Upper lobe of right lung (tissue), 1 donor: Measurements from ENCODE around the gene LRP10. TPM values are rescaled to one million over a fixed set of nuclear protein-coding genes. Genes with fewer than 3 reads are reported as not detected.
"Not testable (repeated sequence)": the region's sequence is repeated elsewhere in the genome, so short reads cannot be mapped to it uniquely, and the experiment has no call there.

Source experiments
- ATAC-seq: fragments of 200-7000 bp; cut with Tn5 transposase; one replicate; pipeline ENCODE4 v1.9.1; 2020; ENCODE audit warnings: mild to moderate bottlenecking, moderate library complexity
- DNase-seq: peaks from one replicate; pipeline ENCODE4 v3.0.0-alpha.2; 2020
- H3K27ac ChIP-seq: fragments of 200-600 bp; one replicate; pipeline ENCODE4 v1.8.0; 2022
- H3K27me3 ChIP-seq: fragments of 200-600 bp; one replicate; pipeline ENCODE4 v1.8.0; 2022; ENCODE audit warnings: mild to moderate bottlenecking
- H3K36me3 ChIP-seq: fragments of 200-600 bp; one replicate; pipeline ENCODE4 v1.8.0; 2022
- H3K4me1 ChIP-seq: fragments of 200-600 bp; one replicate; pipeline ENCODE4 v1.8.0; 2022
- H3K4me3 ChIP-seq: fragments of 200-600 bp; one replicate; pipeline ENCODE4 v1.8.0; 2022; ENCODE audit warnings: mild to moderate bottlenecking
- H3K9me3 ChIP-seq: fragments of 200-600 bp; one replicate; pipeline ENCODE4 v1.8.0; 2022
- intact Hi-C: fragments of 100-400 bp; cut with DNase I; formaldehyde crosslinking; loops from one replicate; pipeline ENCODE4 v1.11.0; 2022
- total RNA-seq: library from RNA; stranded (reverse); fragmentation: NEBNext Ultra II Directional; extraction: Animal tissue kit (Norgen Biotek cat#: 25700); gene quantifications from one replicate; pipeline ENCODE4 v1.2.1, GENCODE V29; 2021
- TF ChIP-seq, protein P1 (sequence below): fragments of 200-600 bp; IDR thresholded peaks from one replicate; pipeline ENCODE4 v1.8.0; 2022; ENCODE audit warnings: antibody characterized with exemption
- donor health status: DM: no; HTN: yes; CAD: no; lungs with severe emphysema.

LRP10 gene
- total RNA-seq, 1 donor from 2014 or later: 142 TPM

GRCh38 chr14:22852599-22852939 lies 19.0 kb upstream of the LRP10 start:
- Histone ChIP-seq H3K36me3 (no peaks in the 10 kb centered on the region), H3K4me3 (no peak overlapping the region), H3K27ac (no peak overlapping the region), H3K9me3 (no peaks in the 10 kb centered on the region), H3K4me1 (peaks cover 48% of the 10 kb centered on the region), H3K27me3 (no peaks in the 10 kb centered on the region)
- DNase-seq (no peak), ATAC-seq (no peak)
- TF ChIP-seq, protein P1, sequence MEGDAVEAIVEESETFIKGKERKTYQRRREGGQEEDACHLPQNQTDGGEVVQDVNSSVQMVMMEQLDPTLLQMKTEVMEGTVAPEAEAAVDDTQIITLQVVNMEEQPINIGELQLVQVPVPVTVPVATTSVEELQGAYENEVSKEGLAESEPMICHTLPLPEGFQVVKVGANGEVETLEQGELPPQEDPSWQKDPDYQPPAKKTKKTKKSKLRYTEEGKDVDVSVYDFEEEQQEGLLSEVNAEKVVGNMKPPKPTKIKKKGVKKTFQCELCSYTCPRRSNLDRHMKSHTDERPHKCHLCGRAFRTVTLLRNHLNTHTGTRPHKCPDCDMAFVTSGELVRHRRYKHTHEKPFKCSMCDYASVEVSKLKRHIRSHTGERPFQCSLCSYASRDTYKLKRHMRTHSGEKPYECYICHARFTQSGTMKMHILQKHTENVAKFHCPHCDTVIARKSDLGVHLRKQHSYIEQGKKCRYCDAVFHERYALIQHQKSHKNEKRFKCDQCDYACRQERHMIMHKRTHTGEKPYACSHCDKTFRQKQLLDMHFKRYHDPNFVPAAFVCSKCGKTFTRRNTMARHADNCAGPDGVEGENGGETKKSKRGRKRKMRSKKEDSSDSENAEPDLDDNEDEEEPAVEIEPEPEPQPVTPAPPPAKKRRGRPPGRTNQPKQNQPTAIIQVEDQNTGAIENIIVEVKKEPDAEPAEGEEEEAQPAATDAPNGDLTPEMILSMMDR: no peak
- intact Hi-C loops: no loop called here

- peak; percentile 94 for ATAC-seq
- no peaks in the 10 kb centered on the region for H3K27me3 ChIP-seq
- no peaks in the 10 kb centered on the region for H3K9me3 ChIP-seq
- H3K27ac ChIP-seq: peak overlapping the region; percentile 24
- intact Hi-C loops: no loop called here
- TF ChIP-seq, protein P1: peak; percentile 91
- DNase-seq: peak; percentile 94
- no peaks in the 10 kb centered on the region for H3K36me3 ChIP-seq
- H3K4me3 ChIP-seq: peak overlapping the region; percentile 53
- H3K4me1 ChIP-seq: peaks cover 42% of the 10 kb centered on the region
These were observed 18.4 kb upstream of the LRP10 start for GRCh38 chr14:22852940-22853767.

- H3K4me3 ChIP-seq, H3K27ac ChIP-seq, H3K27me3 ChIP-seq, DNase-seq, H3K36me3 ChIP-seq, ATAC-seq, H3K9me3 ChIP-seq, intact Hi-C loops: not testable (repeated sequence)
- peaks cover 35% of the 10 kb centered on the region for H3K4me1 ChIP-seq
These were observed 17.2 kb upstream of the LRP10 start for GRCh38 chr14:22854296-22854695.

DNA sequence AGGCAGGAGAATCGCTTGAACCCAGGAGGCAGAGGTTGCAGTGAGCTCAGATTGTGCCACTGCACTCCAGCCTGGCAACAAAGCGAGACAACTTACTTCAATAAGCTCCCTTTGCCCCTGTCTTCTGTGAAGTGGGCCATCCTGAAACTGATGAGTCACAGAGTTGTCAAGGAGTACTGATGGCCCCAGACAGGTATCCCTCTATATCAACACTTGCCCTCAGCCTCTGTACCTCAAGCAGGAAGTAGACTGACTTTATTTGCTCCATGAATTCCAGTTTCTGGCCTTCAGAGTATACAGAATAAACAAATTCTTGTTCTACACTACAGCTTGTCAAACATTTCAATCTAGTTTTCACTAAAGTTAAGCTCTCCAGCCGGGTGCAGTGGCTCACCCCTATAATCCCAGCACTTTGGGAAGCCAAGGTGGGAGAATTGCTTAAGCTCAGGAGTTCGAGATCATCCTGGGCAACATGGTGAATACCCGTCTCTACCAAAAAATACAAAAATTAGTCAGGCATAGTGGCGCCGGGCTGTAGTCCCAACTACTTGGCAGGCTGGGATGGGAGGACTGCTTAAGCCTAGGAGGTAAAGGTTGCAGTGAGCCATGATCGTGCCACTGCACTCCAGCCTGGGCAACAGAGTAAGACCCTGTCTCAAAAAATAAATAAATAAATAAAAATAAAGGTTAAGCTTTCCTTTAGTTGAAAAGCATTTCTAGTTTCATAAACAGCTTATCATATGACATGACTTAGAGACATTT lies 16.4 kb upstream of the LRP10 start:
- DNase-seq: no peak
- intact Hi-C loops: loop anchor here (5.0 kb wide), 1 partner anchor 33 kb away; no protein-coding TSS in a partner anchor
- no peak for ATAC-seq

GRCh38 chr14:22856428-22856827 lies 15.1 kb upstream of the LRP10 start:
- H3K27ac ChIP-seq: no peak overlapping the region
- DNase-seq (no peak), ATAC-seq (no peak)
- peaks cover 16% of the 10 kb centered on the region for H3K4me1 ChIP-seq
- no peaks in the 10 kb centered on the region for H3K27me3 ChIP-seq
- TF ChIP-seq, protein P1: no peak
- H3K36me3 ChIP-seq: no peaks in the 10 kb centered on the region
- H3K4me3 ChIP-seq: no peak overlapping the region
- no peaks in the 10 kb centered on the region for H3K9me3 ChIP-seq
- intact Hi-C loops: loop anchor here (5.0 kb wide), 1 partner anchor 34 kb away; no protein-coding TSS in a partner anchor

More for the DNA sequence above, 16.4 kb upstream of the LRP10 start:
- no peaks in the 10 kb centered on the region for H3K27me3 ChIP-seq
- H3K36me3 ChIP-seq: no peaks in the 10 kb centered on the region
- no peak overlapping the region for H3K4me3 ChIP-seq
- H3K4me1 ChIP-seq: peaks cover 27% of the 10 kb centered on the region
- no peak overlapping the region for H3K27ac ChIP-seq
- TF ChIP-seq, protein P1: no peak
- H3K9me3 ChIP-seq: no peaks in the 10 kb centered on the region

- intact Hi-C loops, H3K4me1 ChIP-seq, H3K4me3 ChIP-seq, H3K9me3 ChIP-seq, ATAC-seq, H3K27me3 ChIP-seq, H3K27ac ChIP-seq, DNase-seq, H3K36me3 ChIP-seq: not testable (repeated sequence)
These were observed 11.2 kb upstream of the LRP10 start for GRCh38 chr14:22860377-22860776.
